Measurements from ENCODE around the gene HOXA13. TPM values are rescaled to one million over a fixed set of nuclear protein-coding genes. Genes with fewer than 3 reads are reported as not detected.

Gene HOXA13
- total RNA-seq, 1 experiment from 2014 or later, result not detected

DNA sequence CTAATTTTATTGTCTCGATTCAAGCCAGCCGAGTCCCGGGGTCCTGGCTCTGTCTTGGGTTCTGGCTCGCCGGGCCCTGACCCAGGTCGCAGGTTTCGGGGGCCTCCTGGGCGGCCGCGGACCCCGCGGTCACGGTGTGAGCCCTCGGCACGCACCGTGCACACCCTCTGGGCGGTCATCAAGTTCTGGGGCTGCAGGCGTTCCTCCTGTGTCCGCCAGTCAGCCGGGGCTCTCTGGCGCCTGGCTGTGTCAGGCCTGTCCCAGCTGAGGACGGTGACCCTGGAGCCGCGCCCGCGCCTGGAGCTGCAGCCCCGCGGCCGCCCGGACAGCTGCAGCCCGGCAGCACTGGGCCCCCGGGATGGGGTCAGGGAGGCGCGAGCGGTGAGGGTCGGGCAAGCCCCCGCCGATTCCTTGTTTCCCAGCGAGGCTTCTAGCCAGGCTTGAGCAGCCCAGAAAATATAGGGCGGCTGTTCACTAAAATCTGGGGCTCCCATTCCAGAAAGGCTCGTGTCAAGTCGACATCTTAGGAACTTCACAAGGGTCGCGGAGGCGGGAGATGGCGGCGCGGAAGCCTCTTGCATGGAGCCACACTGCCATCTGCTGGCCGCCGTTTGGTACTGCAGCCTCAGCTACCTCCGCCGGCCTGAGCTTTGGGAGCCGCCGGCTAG lies 39.2 kb downstream of the HOXA13 start:
- peaks cover 15% of the 10 kb centered on the region for H3K36me3 Mint-ChIP-seq (ENCODE audit: insufficient read depth, unreplicated experiment)
- peak overlapping the region; percentile 84 for H3K4me3 Mint-ChIP-seq (ENCODE audit: unreplicated experiment)
- no peaks in the 10 kb centered on the region for H3K9me3 Mint-ChIP-seq (ENCODE audit: unreplicated experiment)
- CTCF ChIA-PET, result interaction anchor here (0.6 to 3.5 kb wide), 25 partner anchors 10 to 1356 kb away, joined by 3 to 57 read pairs (median 5); partner anchors contain the start of genes HOXA3, HOXA4 and HOXA6
- DNase-seq (ENCODE audit: unreplicated experiment), result peak; percentile 83
- BruUV-seq (replicated peaks), result no TSS peak
- POLR2A ChIA-PET, result interaction anchor here (0.6 to 5.1 kb wide), 15 partner anchors 11 to 1209 kb away, joined by 3 to 65 read pairs (median 7); partner anchors contain the start of genes HOXA5 and HOXA6
- intact Hi-C loops (cut with micrococcal nuclease), result loop anchor here (1.0 kb wide), 4 partner anchors 10 to 791 kb away; no protein-coding TSS in a partner anchor
- no peaks in the 10 kb centered on the region for H3K27me3 Mint-ChIP-seq (ENCODE audit: insufficient read depth, unreplicated experiment)
- peaks cover 8% of the 10 kb centered on the region for H3K4me1 Mint-ChIP-seq (ENCODE audit: insufficient read depth, unreplicated experiment)
- TF ChIP-seq, protein P1, sequence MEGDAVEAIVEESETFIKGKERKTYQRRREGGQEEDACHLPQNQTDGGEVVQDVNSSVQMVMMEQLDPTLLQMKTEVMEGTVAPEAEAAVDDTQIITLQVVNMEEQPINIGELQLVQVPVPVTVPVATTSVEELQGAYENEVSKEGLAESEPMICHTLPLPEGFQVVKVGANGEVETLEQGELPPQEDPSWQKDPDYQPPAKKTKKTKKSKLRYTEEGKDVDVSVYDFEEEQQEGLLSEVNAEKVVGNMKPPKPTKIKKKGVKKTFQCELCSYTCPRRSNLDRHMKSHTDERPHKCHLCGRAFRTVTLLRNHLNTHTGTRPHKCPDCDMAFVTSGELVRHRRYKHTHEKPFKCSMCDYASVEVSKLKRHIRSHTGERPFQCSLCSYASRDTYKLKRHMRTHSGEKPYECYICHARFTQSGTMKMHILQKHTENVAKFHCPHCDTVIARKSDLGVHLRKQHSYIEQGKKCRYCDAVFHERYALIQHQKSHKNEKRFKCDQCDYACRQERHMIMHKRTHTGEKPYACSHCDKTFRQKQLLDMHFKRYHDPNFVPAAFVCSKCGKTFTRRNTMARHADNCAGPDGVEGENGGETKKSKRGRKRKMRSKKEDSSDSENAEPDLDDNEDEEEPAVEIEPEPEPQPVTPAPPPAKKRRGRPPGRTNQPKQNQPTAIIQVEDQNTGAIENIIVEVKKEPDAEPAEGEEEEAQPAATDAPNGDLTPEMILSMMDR (IDR thresholded peaks at IDR 0.05; ENCODE audit: unreplicated experiment), result peak; percentile 96
- H3K27ac Mint-ChIP-seq (ENCODE audit: low read depth, unreplicated experiment), result no peak overlapping the region

DNA sequence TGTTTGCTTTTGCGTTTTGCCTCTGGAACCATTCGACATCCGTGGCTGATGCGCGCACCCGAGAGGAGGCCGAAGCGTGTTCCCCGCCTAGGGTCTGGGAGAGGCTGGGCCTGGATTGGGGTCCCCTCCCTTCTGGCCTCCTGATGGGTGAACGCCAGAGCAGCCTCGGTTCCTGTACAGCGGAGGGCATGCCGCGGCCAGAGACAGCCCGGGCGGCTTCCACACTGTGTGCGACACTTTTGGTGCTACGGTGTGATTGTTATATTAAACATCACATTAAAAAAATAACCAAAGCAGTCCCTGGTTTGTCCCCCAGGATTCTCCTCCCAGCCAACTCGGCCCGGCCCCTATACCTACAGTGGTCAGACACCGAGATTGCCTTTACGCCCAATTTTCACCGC lies 39.7 kb downstream of the HOXA13 start:
- Mint-ChIP-seq H3K4me3 (ENCODE audit: unreplicated experiment) (peak overlapping the region; percentile 84), H3K9me3 (ENCODE audit: unreplicated experiment) (no peaks in the 10 kb centered on the region)

DNA sequence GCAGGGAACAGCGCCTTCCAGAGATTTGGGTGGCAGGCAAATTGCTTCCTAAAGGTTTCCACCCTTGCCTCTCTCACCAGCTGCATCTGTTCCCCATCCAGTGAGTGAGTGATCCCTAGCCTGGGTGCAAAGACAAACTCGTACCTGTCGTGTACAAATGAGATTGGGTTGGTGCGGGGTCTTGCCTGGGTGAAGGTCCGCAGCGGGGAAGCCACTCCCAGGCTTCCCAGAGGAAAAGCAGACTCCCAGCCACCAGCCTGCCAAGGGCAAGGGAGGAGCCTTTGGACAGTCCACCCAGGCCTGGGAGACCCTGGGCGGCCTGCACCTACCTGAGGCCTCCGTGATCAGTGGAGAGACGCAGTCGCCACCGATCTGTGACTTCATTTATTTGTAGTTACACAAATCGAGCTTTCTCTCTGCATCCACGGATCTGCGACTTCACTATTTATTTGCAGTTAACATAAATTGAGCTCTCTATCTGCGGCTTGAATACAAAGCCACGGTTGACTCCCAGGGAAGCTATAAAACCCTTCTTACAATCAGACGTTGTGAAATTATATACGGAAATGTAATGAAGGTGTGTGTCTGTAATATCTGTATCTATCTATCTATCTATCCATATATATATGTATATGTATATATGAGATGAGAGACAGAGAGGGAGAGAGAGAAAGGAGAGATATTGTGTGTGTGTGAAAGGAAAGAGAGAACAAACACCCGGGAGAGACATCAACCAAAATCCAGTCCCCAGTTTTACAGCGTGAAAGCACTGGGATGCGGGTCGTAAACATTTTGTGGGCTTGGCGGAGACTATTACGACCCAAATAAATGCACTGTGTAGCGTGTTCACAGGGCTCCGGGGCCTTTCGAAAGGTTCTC lies 40.4 kb downstream of the HOXA13 start:
- Mint-ChIP-seq H3K27me3 (ENCODE audit: insufficient read depth, unreplicated experiment) (no peaks in the 10 kb centered on the region), H3K4me3 (ENCODE audit: unreplicated experiment) (peak overlapping the region; percentile 58), H3K4me1 (ENCODE audit: insufficient read depth, unreplicated experiment) (peaks cover 12% of the 10 kb centered on the region), H3K9me3 (ENCODE audit: unreplicated experiment) (no peaks in the 10 kb centered on the region), H3K36me3 (ENCODE audit: insufficient read depth, unreplicated experiment) (peaks cover 10% of the 10 kb centered on the region), H3K27ac (ENCODE audit: low read depth, unreplicated experiment) (peak overlapping the region; percentile 43)
- TF ChIP-seq, protein P1 (IDR thresholded peaks at IDR 0.05; ENCODE audit: unreplicated experiment), result no peak
- no TSS peak for BruUV-seq (replicated peaks)
- ChIA-PET CTCF (interaction anchor here (0.6 to 3.2 kb wide), 8 partner anchors 9 to 826 kb away, joined by 3 to 21 read pairs (median 4); no protein-coding TSS in a partner anchor), POLR2A (interaction anchor here (0.9 to 1.0 kb wide), 4 partner anchors 8 to 794 kb away, joined by 3 to 5 read pairs (median 3); no protein-coding TSS in a partner anchor)
- no peak for DNase-seq (ENCODE audit: unreplicated experiment)
- intact Hi-C loops (cut with micrococcal nuclease), result no loop called here

More for the DNA sequence above, 39.7 kb downstream of the HOXA13 start:
- BruUV-seq (replicated peaks), result no TSS peak
- TF ChIP-seq, protein P1 (IDR thresholded peaks at IDR 0.05; ENCODE audit: unreplicated experiment), result no peak
- H3K27me3 Mint-ChIP-seq (ENCODE audit: insufficient read depth, unreplicated experiment), result no peaks in the 10 kb centered on the region
- DNase-seq (ENCODE audit: unreplicated experiment), result no peak
- peak overlapping the region; percentile 43 for H3K27ac Mint-ChIP-seq (ENCODE audit: low read depth, unreplicated experiment)
- ChIA-PET CTCF (interaction anchor here (0.6 to 3.5 kb wide), 12 partner anchors 10 to 956 kb away, joined by 3 to 57 read pairs (median 6); partner anchors contain the start of genes HOXA3 and HOXA6), POLR2A (interaction anchor here (1.0 to 4.4 kb wide), 4 partner anchors 11 to 493 kb away, joined by 3 to 65 read pairs (median 5); partner anchors contain the start of gene HOXA6)
- H3K4me1 Mint-ChIP-seq (ENCODE audit: insufficient read depth, unreplicated experiment), result peaks cover 12% of the 10 kb centered on the region
- intact Hi-C loops (cut with micrococcal nuclease), result no loop called here
- H3K36me3 Mint-ChIP-seq (ENCODE audit: insufficient read depth, unreplicated experiment), result peaks cover 15% of the 10 kb centered on the region

All from MCF 10A (cell line).